H1 (cell line): Measurements from ENCODE around the gene KIF1C. TPM values are rescaled to one million over a fixed set of nuclear protein-coding genes. Genes with fewer than 3 reads are reported as not detected.

Experiments used
- SAP30 ChIP-seq: fragments of 300-600 bp; sonication (generic); IDR thresholded peaks from 2 replicates; pipeline ENCODE4 v1.7.1; 2012; ENCODE audit warnings: low read length, moderate library complexity, mild to moderate bottlenecking, inconsistent platforms; ENCODE audit not compliant: insufficient read depth, insufficient replicate concordance
- SUZ12 ChIP-seq: fragments of 200-600 bp; sonication (generic); IDR thresholded peaks from 2 replicates; pipeline ENCODE4 v1.6.1; 2012; ENCODE audit warnings: mild to moderate bottlenecking, inconsistent platforms, low read length, moderate library complexity, mixed read lengths
- YY1 ChIP-seq: IDR thresholded peaks from 2 replicates; pipeline ENCODE4 v1.6.1; 2011; ENCODE audit warnings: low read depth, mild to moderate bottlenecking, low read length
- polyA plus RNA-seq, 7 experiments: library from polyadenylated mRNA; depleted of rRNA in 3 of 7; stranded (reverse) in 5 of 7; unstranded in 2 of 7; fragments of >200 nt in 5 of 7; fragments of 200-250 nt in 2 of 7; gene quantifications; 1 replicate in 5 of 7; 2 replicates in 1 of 7; 4 replicates in 1 of 7; pipeline versions ENCODE4 v1.2.1 to v1.2.3, GENCODE V29; 2011 to 2013; ENCODE audit warnings: missing spikeins in 2 of 7, mixed read lengths in 2 of 7
- total RNA-seq: library from RNA; stranded (reverse); fragmentation: NEBNext Ultra II Directional; extraction: Animal tissue kit (Norgen Biotek cat#: 25700); gene quantifications from 2 replicates; pipeline ENCODE4 v1.2.1, GENCODE V29; 2021
- TF ChIP-seq, protein P1 (sequence below): IDR thresholded peaks from 2 replicates; pipeline ENCODE4 v1.6.1; 2012; ENCODE audit warnings: low read length, inconsistent platforms

The KIF1C gene
- total and polyA plus RNA-seq, 2 of the 8 experiments (the other 6 are each of a cell fraction or from before 2014, with no cell fraction given), result 14.3 to 114 TPM

DNA sequence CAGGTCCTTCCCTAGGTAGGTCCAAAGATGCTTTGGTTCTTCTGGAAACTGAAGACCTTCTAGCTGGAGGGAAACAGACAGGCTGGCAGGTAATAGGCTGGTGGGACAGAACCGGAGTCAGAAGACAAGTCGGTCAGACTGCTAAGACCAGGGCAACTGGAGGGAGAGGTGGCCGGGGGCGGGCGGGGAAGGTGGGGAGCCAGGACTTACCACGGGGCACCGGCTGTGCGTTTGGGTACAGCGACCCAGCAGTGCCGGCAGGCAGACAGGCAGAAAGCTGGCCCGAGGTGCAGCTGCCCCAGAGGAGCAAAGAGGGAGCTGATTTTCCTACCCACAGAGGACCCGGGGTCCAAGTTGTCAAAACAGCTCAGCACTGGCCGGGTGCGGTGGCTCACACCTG is 36.9 kb downstream of the KIF1C start (continued):
- no peak for TF ChIP-seq SAP30
- TF ChIP-seq YY1, result no peak
- TF ChIP-seq, protein P1, sequence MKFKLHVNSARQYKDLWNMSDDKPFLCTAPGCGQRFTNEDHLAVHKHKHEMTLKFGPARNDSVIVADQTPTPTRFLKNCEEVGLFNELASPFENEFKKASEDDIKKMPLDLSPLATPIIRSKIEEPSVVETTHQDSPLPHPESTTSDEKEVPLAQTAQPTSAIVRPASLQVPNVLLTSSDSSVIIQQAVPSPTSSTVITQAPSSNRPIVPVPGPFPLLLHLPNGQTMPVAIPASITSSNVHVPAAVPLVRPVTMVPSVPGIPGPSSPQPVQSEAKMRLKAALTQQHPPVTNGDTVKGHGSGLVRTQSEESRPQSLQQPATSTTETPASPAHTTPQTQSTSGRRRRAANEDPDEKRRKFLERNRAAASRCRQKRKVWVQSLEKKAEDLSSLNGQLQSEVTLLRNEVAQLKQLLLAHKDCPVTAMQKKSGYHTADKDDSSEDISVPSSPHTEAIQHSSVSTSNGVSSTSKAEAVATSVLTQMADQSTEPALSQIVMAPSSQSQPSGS, result no peak
- TF ChIP-seq SUZ12, result no peak
